ENCODE data around the gene PLXNC1. TPM values are rescaled to one million over a fixed set of nuclear protein-coding genes. Genes with fewer than 3 reads are reported as not detected.

The PLXNC1 gene
- total and polyA plus RNA-seq, 2 experiments from 2014 or later, result 0.78 to 1.9 TPM

DNA sequence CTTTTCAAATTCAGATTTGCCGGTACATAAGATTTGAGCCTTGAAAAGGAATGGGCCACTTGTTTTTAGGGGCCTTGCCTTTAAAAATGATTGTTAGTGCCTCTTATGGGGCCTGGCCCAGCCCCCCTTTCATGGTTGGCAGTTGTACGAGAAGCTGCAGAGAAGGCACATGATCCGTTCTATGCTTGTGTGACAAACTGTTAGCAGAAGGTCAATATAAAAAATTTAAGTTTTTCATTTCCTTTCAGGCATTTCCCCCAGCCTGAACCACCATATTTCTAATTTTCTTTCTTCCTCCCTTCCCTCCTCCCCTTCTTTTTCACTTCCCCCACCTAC, 119.1 kb downstream of the PLXNC1 start:
- no peak overlapping the region for H2AFZ ChIP-seq
- no peaks in the 10 kb centered on the region for H3K9me3 ChIP-seq (ENCODE audit: low read depth)
- H3K27me3 ChIP-seq (replicated peaks; ENCODE audit: insufficient read depth), result peaks cover 26% of the 10 kb centered on the region; the same call in 1 of the 2 replicates
- no peaks in the 10 kb centered on the region for H3K36me3 ChIP-seq (ENCODE audit: low read depth)
- H3K4me3 ChIP-seq, result peak overlapping the region; percentile 33
- peak overlapping the region; percentile 45 for H3K9ac ChIP-seq
- H3K4me1 ChIP-seq (ENCODE audit: insufficient read depth), result peaks cover 49% of the 10 kb centered on the region
- in situ Hi-C loops (cut with MboI), result no loop called here
- no peaks in the 10 kb centered on the region for H3K79me2 ChIP-seq (ENCODE audit: insufficient read depth)
- peaks cover 44% of the 10 kb centered on the region for H3F3A ChIP-seq (ENCODE audit: insufficient read depth)
- no peak for DNase-seq
- H3K9me2 ChIP-seq (ENCODE audit: insufficient read depth), result no peaks in the 10 kb centered on the region
- H3K4me2 ChIP-seq (ENCODE audit: unreplicated experiment), result peak overlapping the region; percentile 79
- 3 to 10% methylated on average over 3 of the region's 3 CpGs for WGBS, 2 experiments (ENCODE audit: low coverage in 1 of 2, low lambda C conversion rate in 2 of 2, missing lambda C conversion rate in 2 of 2)
- H4K20me1 ChIP-seq (ENCODE audit: insufficient read depth), result no peaks in the 10 kb centered on the region
- peak overlapping the region; percentile 92 for H3K27ac ChIP-seq
- TF ChIP-seq EZH2phosphoT487 (IDR thresholded peaks at IDR 0.05; ENCODE audit: insufficient read depth, low read depth), result no peak
- TF ChIP-seq EZH2 (IDR thresholded peaks at IDR 0.05; ENCODE audit: insufficient read depth, poor library complexity, severe bottlenecking), result no peak

DNA sequence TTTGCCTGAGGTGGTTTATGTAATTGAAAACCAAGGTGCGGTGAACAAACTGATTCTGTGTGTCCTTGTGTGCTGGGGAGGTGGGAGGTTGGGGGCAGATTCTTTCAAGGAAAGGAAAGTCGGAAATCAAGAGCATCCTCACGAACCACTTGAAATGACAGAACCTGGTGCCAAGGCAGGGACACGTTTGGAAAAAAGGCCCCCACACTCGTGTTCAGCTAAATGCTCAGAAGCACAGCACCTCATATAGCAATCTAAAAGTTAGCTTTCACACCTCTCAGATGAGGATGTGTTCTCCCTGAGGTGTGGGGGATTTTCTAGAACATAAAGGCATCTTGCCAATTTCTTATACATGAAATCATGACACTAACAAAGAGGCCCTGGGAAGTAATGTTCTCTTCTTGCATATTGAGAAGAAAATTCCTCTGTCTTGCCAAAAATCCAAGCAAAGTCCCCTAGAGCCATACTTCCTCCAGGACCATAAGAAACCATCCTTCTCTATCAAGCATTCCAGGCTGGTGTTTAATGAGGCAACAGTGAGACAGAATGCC, 119.6 kb downstream of the PLXNC1 start:
- DNase-seq, result peak; percentile 39
- TF ChIP-seq EZH2phosphoT487 (IDR thresholded peaks at IDR 0.05; ENCODE audit: insufficient read depth, low read depth), result no peak
- TF ChIP-seq EZH2 (IDR thresholded peaks at IDR 0.05; ENCODE audit: insufficient read depth, poor library complexity, severe bottlenecking), result no peak
- Histone ChIP-seq H3K9me2 (ENCODE audit: insufficient read depth) (no peaks in the 10 kb centered on the region), H3K79me2 (ENCODE audit: insufficient read depth) (no peaks in the 10 kb centered on the region), H3K9ac (peak overlapping the region; percentile 45; the same call in 1 of the 2 replicates), H3K4me3 (peak overlapping the region; percentile 33; the same call in 1 of the 2 replicates), H4K20me1 (ENCODE audit: insufficient read depth) (no peaks in the 10 kb centered on the region), H3K4me2 (ENCODE audit: unreplicated experiment) (peak overlapping the region; percentile 79), H2AFZ (no peak overlapping the region), H3K4me1 (ENCODE audit: insufficient read depth) (peaks cover 44% of the 10 kb centered on the region), H3K9me3 (ENCODE audit: low read depth) (no peaks in the 10 kb centered on the region), H3K27ac (peak overlapping the region; percentile 92), H3K36me3 (ENCODE audit: low read depth) (no peaks in the 10 kb centered on the region), H3K27me3 (replicated peaks; ENCODE audit: insufficient read depth) (peaks cover 26% of the 10 kb centered on the region; the same call in 1 of the 2 replicates), H3F3A (ENCODE audit: insufficient read depth) (peaks cover 44% of the 10 kb centered on the region)
- in situ Hi-C loops (cut with MboI), result no loop called here
- WGBS, 2 experiments (ENCODE audit: low coverage in 1 of 2, low lambda C conversion rate in 2 of 2, missing lambda C conversion rate in 2 of 2), result 86 to 87% methylated on average over 5 of the region's 5 CpGs

DNA sequence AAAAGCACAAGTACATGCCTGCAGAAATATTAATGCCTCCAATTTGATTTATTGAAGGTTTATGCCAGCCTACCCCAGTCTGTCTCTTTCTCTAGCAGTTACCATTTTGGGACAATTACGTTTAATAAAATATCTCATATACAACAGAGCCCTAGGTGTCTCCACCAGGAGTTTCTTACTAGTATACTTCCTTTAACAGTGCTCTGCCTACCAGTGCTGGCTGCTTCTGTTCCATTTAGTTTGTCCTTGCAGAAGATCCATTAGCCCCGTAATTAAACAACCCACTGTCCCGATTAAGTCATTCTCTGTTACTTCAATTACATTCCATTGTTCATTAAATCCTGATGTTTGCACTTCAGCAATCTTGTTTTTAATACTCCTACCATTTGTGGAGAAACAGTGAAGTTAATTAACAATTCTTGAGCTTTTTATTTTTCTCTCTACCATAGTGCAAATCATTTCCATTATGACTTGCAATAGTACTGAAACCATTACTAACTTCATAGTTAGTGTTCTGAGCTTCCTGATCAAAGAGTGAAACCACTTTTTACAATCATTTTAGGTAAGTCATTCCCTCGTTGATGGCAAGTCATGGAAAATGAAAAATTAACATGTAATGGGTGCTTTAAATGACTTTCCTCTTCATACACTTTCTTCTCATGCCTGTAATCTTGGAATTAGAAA, 121.1 kb downstream of the PLXNC1 start:
- Histone ChIP-seq H3K36me3 (ENCODE audit: low read depth) (no peaks in the 10 kb centered on the region), H3K9ac (no peak overlapping the region), H3K79me2 (ENCODE audit: insufficient read depth) (no peaks in the 10 kb centered on the region), H2AFZ (no peak overlapping the region), H3K4me2 (ENCODE audit: unreplicated experiment) (no peak overlapping the region), H3K4me1 (ENCODE audit: insufficient read depth) (peaks cover 37% of the 10 kb centered on the region), H3K4me3 (no peak overlapping the region), H4K20me1 (ENCODE audit: insufficient read depth) (no peaks in the 10 kb centered on the region), H3K9me3 (ENCODE audit: low read depth) (no peaks in the 10 kb centered on the region), H3K27ac (no peak overlapping the region), H3F3A (ENCODE audit: insufficient read depth) (peaks cover 38% of the 10 kb centered on the region), H3K27me3 (replicated peaks; ENCODE audit: insufficient read depth) (peaks cover 26% of the 10 kb centered on the region; the same call in 1 of the 2 replicates), H3K9me2 (ENCODE audit: insufficient read depth) (no peaks in the 10 kb centered on the region)
- in situ Hi-C loops (cut with MboI), result no loop called here
- no peak for TF ChIP-seq EZH2phosphoT487 (IDR thresholded peaks at IDR 0.05; ENCODE audit: insufficient read depth, low read depth)
- no peak for TF ChIP-seq EZH2 (IDR thresholded peaks at IDR 0.05; ENCODE audit: insufficient read depth, poor library complexity, severe bottlenecking)
- DNase-seq, result no peak
- WGBS, 2 experiments (ENCODE audit: low coverage in 1 of 2, low lambda C conversion rate in 2 of 2, missing lambda C conversion rate in 2 of 2), result 66 to 67% methylated on average over 4 of the region's 4 CpGs

DNA sequence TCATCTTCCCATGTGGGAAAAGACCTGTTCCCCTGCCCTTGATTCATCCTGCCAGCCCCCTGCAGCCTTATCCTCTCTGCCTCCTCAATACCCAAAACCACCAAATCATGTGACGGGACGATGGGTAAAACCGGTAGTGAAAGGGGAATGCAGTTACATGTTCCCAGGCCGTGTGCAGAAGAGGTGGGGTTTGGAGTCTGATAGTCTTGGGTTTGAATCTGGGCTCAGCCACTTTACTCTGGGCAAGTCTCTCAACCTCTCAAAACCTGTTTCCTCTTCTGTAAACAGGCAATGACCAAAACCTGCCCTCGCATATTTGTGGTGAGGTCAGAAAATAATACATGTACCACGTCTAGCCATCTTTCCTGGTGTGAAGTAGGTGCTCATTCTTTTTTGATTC, 123.0 kb downstream of the PLXNC1 start:
- Histone ChIP-seq H3K27ac (no peak overlapping the region), H3F3A (ENCODE audit: insufficient read depth) (peaks cover 19% of the 10 kb centered on the region), H4K20me1 (ENCODE audit: insufficient read depth) (no peaks in the 10 kb centered on the region), H3K36me3 (ENCODE audit: low read depth) (no peaks in the 10 kb centered on the region), H3K9me3 (ENCODE audit: low read depth) (no peaks in the 10 kb centered on the region), H2AFZ (no peak overlapping the region), H3K4me1 (ENCODE audit: insufficient read depth) (peaks cover 18% of the 10 kb centered on the region), H3K27me3 (replicated peaks; ENCODE audit: insufficient read depth) (peaks cover 26% of the 10 kb centered on the region; the same call in 1 of the 2 replicates), H3K79me2 (ENCODE audit: insufficient read depth) (no peaks in the 10 kb centered on the region), H3K4me3 (no peak overlapping the region), H3K9ac (no peak overlapping the region), H3K4me2 (ENCODE audit: unreplicated experiment) (no peak overlapping the region), H3K9me2 (ENCODE audit: insufficient read depth) (no peaks in the 10 kb centered on the region)
- TF ChIP-seq EZH2phosphoT487 (IDR thresholded peaks at IDR 0.05; ENCODE audit: insufficient read depth, low read depth) (no peak), EZH2 (IDR thresholded peaks at IDR 0.05; ENCODE audit: insufficient read depth, poor library complexity, severe bottlenecking) (no peak)
- WGBS, 2 experiments (ENCODE audit: low coverage in 1 of 2, low lambda C conversion rate in 2 of 2, missing lambda C conversion rate in 2 of 2), result 93 to 94% methylated on average over 6 of the region's 6 CpGs
- in situ Hi-C loops (cut with MboI), result no loop called here
- no peak for DNase-seq
